Measurements from ENCODE around the gene LARGE1. TPM values are rescaled to one million over a fixed set of nuclear protein-coding genes. Genes with fewer than 3 reads are reported as not detected.

The LARGE1 gene
- total and polyA plus RNA-seq, 2 of the 8 experiments (the other 6 are each of a cell fraction or from before 2014, with no cell fraction given): 43.7 to 83.0 TPM

DNA sequence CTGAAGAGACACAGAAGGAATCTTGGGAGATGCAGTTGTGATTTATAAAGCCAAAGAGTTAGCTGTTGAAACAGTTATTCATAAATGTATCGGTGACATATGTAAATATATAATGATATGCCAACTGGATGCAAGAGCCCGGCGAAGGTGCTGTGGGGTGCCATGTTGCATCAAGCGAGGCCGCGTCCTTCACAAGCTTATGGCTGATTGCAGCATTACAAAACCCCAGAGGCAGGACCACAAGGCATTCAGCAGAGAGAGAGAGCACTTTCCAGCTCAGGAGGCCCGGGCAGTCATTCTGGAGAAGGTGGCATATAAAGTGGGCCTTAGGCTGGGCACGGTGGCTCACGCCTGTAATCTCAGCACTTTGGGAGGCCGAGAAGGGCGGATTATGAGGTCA lies 65.6 kb downstream of the LARGE1 start (continued):
- TF ChIP-seq RFX5 (IDR thresholded peaks at IDR 0.05; ENCODE audit: borderline replicate concordance, low read depth, low read length) (no peak), HDAC6 (IDR thresholded peaks at IDR 0.05; ENCODE audit: low read depth, low read length) (no peak)
